Naive thymus-derived CD8-positive, alpha-beta T cell (primary cell): ENCODE data around the gene POMT1. TPM values are rescaled to one million over a fixed set of nuclear protein-coding genes. Genes with fewer than 3 reads are reported as not detected.

Experiments
- ATAC-seq, 2 donors: fragments of 150-1000 bp; cut with Tn5 transposase in 1 of 2; sonication (Bioruptor Pico), chemical (Tn5 transposase) in 1 of 2; 1 replicate in 1 of 2; 2 replicates in 1 of 2; pipeline ENCODE4 v1.10.0; 2021; ENCODE audit warnings: mild to moderate bottlenecking in 2 of 2, moderate library complexity in 2 of 2
- POLR2A ChIA-PET: fragments of 350-600 bp; sonication (Branson Sonifier 250); formaldehyde crosslinking; loops from one replicate; lab custom pipeline; 2021; ENCODE audit warnings: antibody characterized with exemption; lab: Charles Lee
- DNase-seq, 10 donors: peaks; one replicate each; pipeline versions ENCODE4 v3.0.0 to v3.0.0-alpha.2; 2020 to 2022
- H3K27ac Mint-ChIP-seq, 10 donors: one replicate each; pipeline ENCODE4 v1.8.0; 2020 to 2022; ENCODE audit warnings: mild to moderate bottlenecking in 10 of 10, mixed read lengths in 10 of 10, moderate library complexity in 4 of 10, inconsistent platforms in 1 of 10
- H3K27me3 Mint-ChIP-seq, 5 donors: one replicate each; pipeline ENCODE4 v1.8.0; 2021 to 2022; ENCODE audit warnings: mixed read lengths in 5 of 5
- H3K36me3 Mint-ChIP-seq, 3 donors: one replicate each; pipeline ENCODE4 v1.8.0; 2020 to 2022; ENCODE audit warnings: mixed read lengths in 3 of 3, mild to moderate bottlenecking in 2 of 3, inconsistent platforms in 1 of 3
- H3K4me1 Mint-ChIP-seq, 4 donors: one replicate each; pipeline ENCODE4 v1.8.0; 2021 to 2022; ENCODE audit warnings: mixed read lengths in 4 of 4
- H3K4me3 Mint-ChIP-seq, 10 donors: one replicate each; pipeline ENCODE4 v1.8.0; 2020 to 2022; ENCODE audit warnings: mild to moderate bottlenecking in 10 of 10, mixed read lengths in 10 of 10, moderate library complexity in 6 of 10, inconsistent platforms in 1 of 10
- H3K9me3 Mint-ChIP-seq, 9 donors: one replicate each; pipeline ENCODE4 v1.8.0; 2020 to 2022; ENCODE audit warnings: mixed read lengths in 9 of 9, mild to moderate bottlenecking in 3 of 9, inconsistent platforms in 1 of 9, moderate library complexity in 1 of 9
- polyA plus RNA-seq, 3 donors: library from polyadenylated mRNA; unstranded; fragments of 300-500 nt; fragmentation: Illumina TruSeq; gene quantifications; one replicate each; pipeline ENCODE4 v1.2.3, GENCODE V29; 2021
- total RNA-seq, 8 experiments: library from RNA in 2 of 8; stranded (reverse) in 2 of 8; gene quantifications; one replicate each; pipeline ENCODE4 v1.2.3 and lab custom pipeline; 2021 to 2026

The POMT1 gene
- total and polyA plus RNA-seq, 5 experiments from 2014 or later: 7.4 to 48.9 (median 11.1) TPM

DNA sequence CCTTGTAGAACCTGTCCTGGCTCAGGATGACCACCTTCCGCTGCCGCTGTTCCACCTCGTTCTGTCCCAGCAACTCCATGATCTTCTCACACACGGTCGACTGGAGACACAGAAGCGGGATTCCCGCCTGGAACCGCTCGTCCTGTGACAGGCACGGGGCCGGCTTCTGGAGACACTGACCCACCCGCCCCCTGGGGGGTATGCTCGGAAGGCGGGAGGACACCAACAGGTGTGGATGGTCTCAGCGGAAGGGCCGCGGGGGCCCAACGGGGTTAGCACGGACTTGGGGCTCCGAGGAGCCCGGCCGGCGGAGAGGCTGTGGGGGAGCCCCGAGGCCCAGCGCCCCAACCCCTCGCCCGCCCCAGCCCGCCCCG lies 27.8 kb downstream of the POMT1 start:
- H3K4me3 Mint-ChIP-seq: peak overlapping the region; percentile 64 to 84 (median 73)
- no peak for DNase-seq

GRCh38 chr9:131530920-131531832 lies 28.5 kb downstream of the POMT1 start, which contains the start of gene UCK1:
Gene UCK1, minus strand, starts transcription at chr9:131531263. Its CDS starts 89 bp downstream, at chr9:131531174.
- ATAC-seq: peak; percentile 87 to 89

More for the DNA sequence above, 27.8 kb downstream of the POMT1 start:
- Mint-ChIP-seq H3K27me3 (no peaks in the 10 kb centered on the region), H3K9me3 (no peaks in the 10 kb centered on the region), H3K27ac (peak overlapping the region in 6 of 10 donors; percentile 20 to 83 (median 44)), H3K36me3 (peaks cover 0 to 30% (median 2%) of the 10 kb centered on the region in 3 donors), H3K4me1 (peaks cover 14 to 46% (median 26%) of the 10 kb centered on the region in 4 donors)
- peak; percentile 7 to 15 for ATAC-seq
- POLR2A ChIA-PET: interaction anchor here (0.6 to 1.5 kb wide), 2 partner anchors 37 to 242 kb away, joined by 3 read pairs; no protein-coding TSS in a partner anchor

DNA sequence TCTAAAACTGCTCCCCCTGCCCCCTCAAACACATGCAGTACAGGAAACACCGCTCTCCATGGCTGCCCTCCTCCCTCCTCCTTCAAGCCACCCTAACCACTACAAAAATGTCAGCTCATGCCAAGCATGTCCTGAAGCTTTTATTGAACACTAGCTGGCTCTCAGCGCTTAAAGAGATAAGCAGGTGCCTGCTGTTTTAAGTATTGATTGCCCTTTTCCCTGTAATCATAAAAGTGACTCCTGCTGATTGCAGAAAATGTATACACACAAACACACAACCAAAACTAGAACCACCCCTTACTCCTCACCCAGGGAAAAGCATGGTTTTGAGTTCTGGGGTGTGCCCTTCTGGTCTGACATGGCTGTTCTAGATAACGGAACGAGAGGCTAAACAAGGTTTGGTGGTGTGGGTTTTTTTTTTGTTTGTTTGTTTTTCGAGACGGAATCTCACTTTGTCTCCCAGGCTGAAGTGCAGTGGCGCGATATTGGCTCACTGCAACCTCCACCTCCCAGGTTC lies 32.1 kb downstream of the POMT1 start:
- Mint-ChIP-seq H3K4me3 (peak overlapping the region; percentile 36 to 84 (median 62)), H3K36me3 (no peaks in the 10 kb centered on the region)
- POLR2A ChIA-PET: interaction anchor here (0.7 to 2.5 kb wide), 7 partner anchors 12 to 1601 kb away, joined by 3 to 6 read pairs (median 3); no protein-coding TSS in a partner anchor

More at GRCh38 chr9:131530920-131531832, 28.5 kb downstream of the POMT1 start, which contains the start of gene UCK1:
- Mint-ChIP-seq H3K4me1 (peaks cover 13 to 50% (median 28%) of the 10 kb centered on the region in 4 donors), H3K27me3 (no peaks in the 10 kb centered on the region), H3K9me3 (no peaks in the 10 kb centered on the region), H3K27ac (peak within 1 kb of the TSS in 7 of 10 donors; percentile 20 to 83 (median 33)), H3K4me3 (peak within 1 kb of the TSS; percentile 64 to 84 (median 73)), H3K36me3 (peaks cover 0 to 24% (median 2%) of the 10 kb centered on the region in 3 donors)
- DNase-seq: peak; percentile 50 to 87 (median 70)
- POLR2A ChIA-PET: interaction anchor here (0.6 to 1.5 kb wide), 4 partner anchors 10 to 243 kb away, joined by 3 to 4 read pairs (median 3); no protein-coding TSS in a partner anchor

DNA sequence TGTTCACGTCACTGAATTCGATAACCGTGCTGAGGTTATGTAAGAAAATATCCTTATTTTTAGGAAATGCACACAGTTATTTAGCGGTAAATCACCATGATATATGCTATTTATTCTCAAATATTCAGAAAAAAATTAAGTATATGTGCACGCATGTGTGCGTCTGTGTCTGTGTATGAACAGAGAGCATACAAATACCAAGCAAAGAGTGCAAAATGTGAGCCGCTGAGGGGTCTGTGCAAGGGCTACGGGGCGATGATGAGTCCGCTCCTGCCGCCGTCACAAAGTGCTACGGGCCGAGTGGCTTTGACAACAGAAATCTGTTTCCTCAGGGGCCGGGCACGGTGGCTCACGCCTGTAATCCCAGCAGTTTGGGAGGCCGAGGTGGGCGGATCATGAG lies 35.2 kb downstream of the POMT1 start:
- Mint-ChIP-seq H3K36me3 (peaks cover 0 to 3% (median under 1%) of the 10 kb centered on the region in 3 donors), H3K9me3 (peaks cover 0 to 11% (median 4%) of the 10 kb centered on the region in 9 donors), H3K27me3 (no peaks in the 10 kb centered on the region), H3K4me3 (peak overlapping the region in 2 of 10 donors; percentile 10 to 20), H3K27ac (no peak overlapping the region), H3K4me1 (peaks cover 8 to 54% (median 32%) of the 10 kb centered on the region in 4 donors)
- DNase-seq (no peak), ATAC-seq (no peak)
- POLR2A ChIA-PET: no interaction called here

More for the DNA sequence above, 32.1 kb downstream of the POMT1 start:
- DNase-seq (peak in 8 of 10 donors; percentile 27 to 76 (median 52)), ATAC-seq (peak; percentile 59 to 78)
- H3K9me3 Mint-ChIP-seq: no peaks in the 10 kb centered on the region
- no peaks in the 10 kb centered on the region for H3K27me3 Mint-ChIP-seq
- peak overlapping the region in 7 of 10 donors; percentile 3 to 80 (median 44) for H3K27ac Mint-ChIP-seq
- H3K4me1 Mint-ChIP-seq: peaks cover 11 to 53% (median 30%) of the 10 kb centered on the region in 4 donors

DNA sequence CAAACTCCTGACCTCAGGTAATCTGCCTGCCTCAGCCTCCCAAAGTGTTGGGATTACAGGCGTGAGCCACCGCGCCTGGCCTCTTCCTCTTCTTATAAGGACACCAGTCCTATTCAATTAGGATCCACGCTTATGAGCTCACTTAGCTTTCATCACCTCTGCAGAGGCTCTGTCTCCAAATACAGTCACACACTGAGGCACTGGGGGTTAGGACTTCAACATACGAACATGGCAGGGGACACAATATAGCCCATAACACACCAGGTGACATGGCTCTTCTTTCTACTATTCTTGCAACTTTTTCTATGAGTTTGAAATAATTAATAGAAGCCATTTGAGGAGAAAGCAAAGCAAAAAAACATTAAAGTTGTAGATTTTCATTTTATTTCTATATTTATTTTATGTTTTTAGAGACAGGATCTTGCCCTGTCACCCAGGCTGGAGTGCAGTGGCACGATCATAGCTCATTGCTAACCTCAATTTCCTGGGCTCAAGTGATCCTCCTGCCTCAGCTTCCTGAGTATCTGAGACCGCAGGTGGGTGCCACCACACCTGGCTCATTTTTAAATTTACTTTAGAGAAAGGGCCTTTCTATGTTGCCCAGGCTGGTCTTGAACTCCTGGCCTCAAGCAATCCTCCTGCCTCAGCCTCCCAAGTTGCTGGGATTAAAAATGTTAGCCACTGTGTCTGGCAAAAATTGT lies 36.7 kb downstream of the POMT1 start:
- peak in 4 of 10 donors; percentile 35 to 44 (median 41) for DNase-seq
- Mint-ChIP-seq H3K9me3 (peaks cover 0 to 26% (median 10%) of the 10 kb centered on the region in 9 donors), H3K27ac (peak overlapping the region in 7 of 10 donors; percentile 40 to 86 (median 71)), H3K4me3 (peak overlapping the region in 8 of 10 donors; percentile 7 to 83 (median 60)), H3K4me1 (peaks cover 7 to 46% (median 28%) of the 10 kb centered on the region in 4 donors), H3K27me3 (no peaks in the 10 kb centered on the region), H3K36me3 (peaks cover 0 to 13% (median 12%) of the 10 kb centered on the region in 3 donors)
- ATAC-seq: peak; percentile 46 to 67
- POLR2A ChIA-PET: interaction anchor here (1.1 to 1.4 kb wide), 3 partner anchors 26 to 283 kb away, joined by 3 to 7 read pairs (median 3); no protein-coding TSS in a partner anchor

GRCh38 chr9:131543141-131543540 lies 40.4 kb downstream of the POMT1 start:
- H3K4me1 Mint-ChIP-seq: peaks cover 12 to 38% (median 35%) of the 10 kb centered on the region in 4 donors
- H3K36me3 Mint-ChIP-seq: peaks cover 9 to 16% (median 16%) of the 10 kb centered on the region in 3 donors
- H3K27ac Mint-ChIP-seq: no peak overlapping the region
- DNase-seq: no peak
- POLR2A ChIA-PET: no interaction called here
- H3K27me3 Mint-ChIP-seq: peaks cover 11 to 20% (median 13%) of the 10 kb centered on the region in 5 donors
- no peak for ATAC-seq
- H3K4me3 Mint-ChIP-seq: no peak overlapping the region
- peaks cover 0 to 39% (median 11%) of the 10 kb centered on the region in 9 donors for H3K9me3 Mint-ChIP-seq

DNA sequence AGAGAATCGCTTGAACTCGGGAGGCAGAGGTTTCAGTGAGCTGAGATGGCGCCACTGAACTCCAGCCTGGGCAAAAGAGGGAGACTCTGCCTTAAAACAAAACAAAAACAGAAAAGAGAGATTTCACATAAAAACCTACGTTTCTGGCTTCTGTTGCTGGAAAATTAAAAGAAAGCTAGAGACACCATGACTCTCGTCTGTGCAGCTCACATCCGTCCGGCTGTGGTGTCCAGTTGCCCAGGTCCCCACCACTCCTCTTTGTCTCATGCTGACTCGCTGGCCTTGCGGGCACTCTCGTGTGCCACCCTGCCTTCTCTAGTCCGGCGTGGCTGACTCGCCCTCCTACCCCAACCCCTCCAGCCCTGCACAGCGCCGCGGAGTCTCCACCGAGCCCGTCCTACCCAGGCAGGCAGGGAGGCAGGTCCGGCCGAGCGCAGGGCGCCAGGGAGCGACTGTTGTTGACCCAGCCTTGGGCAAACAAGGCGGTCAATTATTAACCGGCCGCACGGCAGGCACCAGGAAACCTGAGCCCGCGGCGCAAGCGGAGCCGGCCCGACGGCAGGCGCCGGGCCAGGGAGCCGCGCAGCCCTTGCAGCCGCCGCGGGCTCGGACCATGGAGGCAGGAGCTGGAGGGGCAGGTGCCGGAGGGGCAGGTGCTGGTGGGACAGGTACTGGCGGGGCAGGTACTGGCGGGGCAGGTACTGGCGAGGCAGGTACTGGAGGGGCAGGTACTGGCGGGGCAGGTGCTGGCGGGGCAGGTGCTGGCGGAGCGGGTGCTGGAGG lies 42.5 kb downstream of the POMT1 start, which contains the start of gene PRRT1B:
Gene PRRT1B, plus strand, starts transcription at position 521 of the 783 bp plus-strand sequence. Its CDS starts 93 bp downstream, at position 614.
- Mint-ChIP-seq H3K4me3 (peak within 1 kb of the TSS; percentile 11 to 88 (median 74)), H3K4me1 (peaks cover 18 to 34% (median 26%) of the 10 kb centered on the region in 4 donors), H3K27ac (peak within 1 kb of the TSS in 1 of 10 donors; percentile 19), H3K36me3 (peaks cover 12 to 25% (median 21%) of the 10 kb centered on the region in 3 donors), H3K27me3 (peaks cover 27 to 40% (median 34%) of the 10 kb centered on the region in 5 donors), H3K9me3 (peaks cover 0 to 48% (median 11%) of the 10 kb centered on the region in 9 donors)
- POLR2A ChIA-PET: interaction anchor here (0.7 to 2.0 kb wide), 4 partner anchors 33 to 1486 kb away, joined by 3 to 5 read pairs (median 4); partner anchors contain the start of genes GTF3C5 and NUP214
- ATAC-seq: no peak
- no peak for DNase-seq

GRCh38 chr9:131545786-131546335 lies 43.1 kb downstream of the POMT1 start:
- peak in 1 of 2 donors; percentile 47 for ATAC-seq
- peaks cover 12 to 25% (median 21%) of the 10 kb centered on the region in 3 donors for H3K36me3 Mint-ChIP-seq
- peaks cover 29 to 45% (median 39%) of the 10 kb centered on the region in 5 donors for H3K27me3 Mint-ChIP-seq
- no peak for DNase-seq
- POLR2A ChIA-PET: interaction anchor here (1.1 to 2.0 kb wide), 5 partner anchors 12 to 421 kb away, joined by 3 to 6 read pairs (median 4); partner anchors contain the start of gene NUP214
- H3K27ac Mint-ChIP-seq: peak overlapping the region in 1 of 10 donors; percentile 19
- peak overlapping the region; percentile 11 to 88 (median 66) for H3K4me3 Mint-ChIP-seq
- H3K9me3 Mint-ChIP-seq: peaks cover 0 to 48% (median 11%) of the 10 kb centered on the region in 9 donors
- H3K4me1 Mint-ChIP-seq: peaks cover 16 to 27% (median 19%) of the 10 kb centered on the region in 4 donors

- peaks cover 16 to 26% (median 18%) of the 10 kb centered on the region in 4 donors for H3K4me1 Mint-ChIP-seq
- no peak overlapping the region for H3K27ac Mint-ChIP-seq
- H3K4me3 Mint-ChIP-seq: peak overlapping the region; percentile 73 to 88 (median 82)
- DNase-seq (peak in 2 of 10 donors; percentile 16), ATAC-seq (peak; percentile 56 to 57)
- H3K27me3 Mint-ChIP-seq: peaks cover 30 to 48% (median 43%) of the 10 kb centered on the region in 5 donors
- POLR2A ChIA-PET: interaction anchor here (0.7 to 2.0 kb wide), 6 partner anchors 13 to 422 kb away, joined by 3 to 6 read pairs (median 4); partner anchors contain the start of gene NUP214
- H3K36me3 Mint-ChIP-seq: peaks cover 12 to 25% (median 21%) of the 10 kb centered on the region in 3 donors
- peaks cover 0 to 48% (median 11%) of the 10 kb centered on the region in 9 donors for H3K9me3 Mint-ChIP-seq
Observed at GRCh38 chr9:131546336-131547084, 43.8 kb downstream of the POMT1 start.
